HG02610 (cell line): Measurements from ENCODE around the gene GPS1.

Experiments used
- ATAC-seq: cut with Tn5 transposase; IDR thresholded peaks from one replicate; pipeline ENCODE4 v1.9.1; 2021; ENCODE audit warnings: mild to moderate bottlenecking, moderate library complexity; ENCODE audit not compliant: unreplicated experiment

Gene GPS1

GRCh38 chr17:82041144-82041814 lies 10.4 kb upstream of the GPS1 start:
- no peak for ATAC-seq

- no peak for ATAC-seq
Measured at GRCh38 chr17:82042649-82043048, 9.0 kb upstream of the GPS1 start.

- no peak for ATAC-seq
Measured at GRCh38 chr17:82043507-82043906, 8.2 kb upstream of the GPS1 start.

GRCh38 chr17:82045936-82046484 lies 5.7 kb upstream of the GPS1 start:
- no peak for ATAC-seq

- no peak for ATAC-seq
Measured at GRCh38 chr17:82046903-82047302, 4.8 kb upstream of the GPS1 start.

- ATAC-seq, result no peak
Measured at GRCh38 chr17:82047379-82047778, 4.3 kb upstream of the GPS1 start.

GRCh38 chr17:82047914-82048570 lies 3.7 kb upstream of the GPS1 start:
- no peak for ATAC-seq

GRCh38 chr17:82048571-82048971 lies 3.1 kb upstream of the GPS1 start:
- ATAC-seq, result no peak

GRCh38 chr17:82049106-82049505 lies 2.6 kb upstream of the GPS1 start:
- no peak for ATAC-seq

GRCh38 chr17:82049521-82049971 lies 2.2 kb upstream of the GPS1 start:
- ATAC-seq, result no peak

GRCh38 chr17:82050152-82050760 lies 1.4 kb upstream of the GPS1 start:
- ATAC-seq, result no peak

- no peak for ATAC-seq
Measured at GRCh38 chr17:82050761-82051641, 697 bp upstream of the GPS1 start.

- ATAC-seq, result no peak
Measured at GRCh38 chr17:82052638-82053059, 951 bp downstream of the GPS1 start.

GRCh38 chr17:82053130-82053529 lies 1.4 kb downstream of the GPS1 start:
- ATAC-seq, result no peak

GRCh38 chr17:82053556-82054263 lies 2.0 kb downstream of the GPS1 start:
- no peak for ATAC-seq

- ATAC-seq, result no peak
Measured at GRCh38 chr17:82054351-82055022, 2.8 kb downstream of the GPS1 start.

GRCh38 chr17:82055023-82055964 lies 3.6 kb downstream of the GPS1 start:
- no peak for ATAC-seq

GRCh38 chr17:82055965-82056728 lies 4.4 kb downstream of the GPS1 start:
- no peak for ATAC-seq
